T-helper 1 cell treated with Interleukin-12 subunit alpha and Interleukin-12 subunit beta and Interleukin-4 antibody, amounts not matched to agents 30 μg/mL and 1 μg/mL, for 36 hours (primary cell): ENCODE measurements around the gene PPP2R5B.

ENCODE experiments used
- H3K27ac Mint-ChIP-seq: one replicate; pipeline ENCODE4 v1.8.0; 2021; ENCODE audit warnings: mild to moderate bottlenecking, mixed read lengths
- H3K27me3 Mint-ChIP-seq: one replicate; pipeline ENCODE4 v1.8.0; 2021; ENCODE audit warnings: low read depth, mixed read lengths
- H3K36me3 Mint-ChIP-seq: one replicate; pipeline ENCODE4 v1.8.0; 2021; ENCODE audit warnings: low read depth, mixed read lengths
- H3K4me1 Mint-ChIP-seq: one replicate; pipeline ENCODE4 v1.8.0; 2021; ENCODE audit warnings: low read depth, mixed read lengths
- H3K4me3 Mint-ChIP-seq: one replicate; pipeline ENCODE4 v1.8.0; 2021; ENCODE audit warnings: mild to moderate bottlenecking, moderate library complexity, mixed read lengths
- H3K9me3 Mint-ChIP-seq: one replicate; pipeline ENCODE4 v1.8.0; 2021; ENCODE audit warnings: mixed read lengths

Gene PPP2R5B

GRCh38 chr11:64894812-64895452 lies 29.6 kb upstream of the PPP2R5B start:
- Mint-ChIP-seq H3K4me3 (no peak overlapping the region), H3K36me3 (peaks cover 8% of the 10 kb centered on the region), H3K4me1 (peaks cover 6% of the 10 kb centered on the region), H3K9me3 (no peaks in the 10 kb centered on the region), H3K27ac (no peak overlapping the region), H3K27me3 (no peaks in the 10 kb centered on the region)

- no peaks in the 10 kb centered on the region for H3K9me3 Mint-ChIP-seq
- no peaks in the 10 kb centered on the region for H3K27me3 Mint-ChIP-seq
- H3K4me1 Mint-ChIP-seq, result peaks cover 12% of the 10 kb centered on the region
- H3K36me3 Mint-ChIP-seq, result peaks cover 14% of the 10 kb centered on the region
- no peak overlapping the region for H3K4me3 Mint-ChIP-seq
- no peak overlapping the region for H3K27ac Mint-ChIP-seq
These were observed 28.0 kb upstream of the PPP2R5B start for GRCh38 chr11:64896448-64897022.

GRCh38 chr11:64897381-64898075 lies 27.0 kb upstream of the PPP2R5B start:
- no peaks in the 10 kb centered on the region for H3K27me3 Mint-ChIP-seq
- no peaks in the 10 kb centered on the region for H3K9me3 Mint-ChIP-seq
- H3K27ac Mint-ChIP-seq, result no peak overlapping the region
- no peak overlapping the region for H3K4me3 Mint-ChIP-seq
- H3K36me3 Mint-ChIP-seq, result peaks cover 18% of the 10 kb centered on the region
- peaks cover 16% of the 10 kb centered on the region for H3K4me1 Mint-ChIP-seq

- Mint-ChIP-seq H3K36me3 (peaks cover 18% of the 10 kb centered on the region), H3K9me3 (no peaks in the 10 kb centered on the region), H3K27me3 (no peaks in the 10 kb centered on the region)
These were observed 26.4 kb upstream of the PPP2R5B start for GRCh38 chr11:64898076-64898445.

GRCh38 chr11:64898541-64898940 lies 25.9 kb upstream of the PPP2R5B start:
- no peaks in the 10 kb centered on the region for H3K9me3 Mint-ChIP-seq
- H3K4me1 Mint-ChIP-seq, result peaks cover 16% of the 10 kb centered on the region
- peak overlapping the region; percentile 31 for H3K27ac Mint-ChIP-seq
- H3K4me3 Mint-ChIP-seq, result no peak overlapping the region
- H3K27me3 Mint-ChIP-seq, result no peaks in the 10 kb centered on the region
- peaks cover 18% of the 10 kb centered on the region for H3K36me3 Mint-ChIP-seq

More at GRCh38 chr11:64898076-64898445, 26.4 kb upstream of the PPP2R5B start:
- H3K4me3 Mint-ChIP-seq, result no peak overlapping the region
- H3K27ac Mint-ChIP-seq, result no peak overlapping the region
- peaks cover 16% of the 10 kb centered on the region for H3K4me1 Mint-ChIP-seq

GRCh38 chr11:64900263-64900678 lies 24.2 kb upstream of the PPP2R5B start:
- H3K27me3 Mint-ChIP-seq, result no peaks in the 10 kb centered on the region
- H3K36me3 Mint-ChIP-seq, result peaks cover 21% of the 10 kb centered on the region
- peak overlapping the region; percentile 59 for H3K4me3 Mint-ChIP-seq
- H3K9me3 Mint-ChIP-seq, result no peaks in the 10 kb centered on the region
- H3K27ac Mint-ChIP-seq, result peak overlapping the region; percentile 88
- peaks cover 12% of the 10 kb centered on the region for H3K4me1 Mint-ChIP-seq

- Mint-ChIP-seq H3K4me1 (peaks cover 12% of the 10 kb centered on the region), H3K27ac (no peak overlapping the region), H3K9me3 (no peaks in the 10 kb centered on the region), H3K4me3 (no peak overlapping the region), H3K36me3 (peaks cover 25% of the 10 kb centered on the region), H3K27me3 (no peaks in the 10 kb centered on the region)
These were observed 23.7 kb upstream of the PPP2R5B start for GRCh38 chr11:64900774-64901173.

- Mint-ChIP-seq H3K4me1 (peaks cover 12% of the 10 kb centered on the region), H3K27ac (peak overlapping the region; percentile 80), H3K27me3 (no peaks in the 10 kb centered on the region), H3K9me3 (no peaks in the 10 kb centered on the region), H3K4me3 (no peak overlapping the region), H3K36me3 (peaks cover 28% of the 10 kb centered on the region)
These were observed 22.2 kb upstream of the PPP2R5B start for GRCh38 chr11:64902102-64902900.

GRCh38 chr11:64903291-64903833 lies 21.1 kb upstream of the PPP2R5B start:
- Mint-ChIP-seq H3K36me3 (peaks cover 25% of the 10 kb centered on the region), H3K4me1 (peaks cover 12% of the 10 kb centered on the region), H3K27ac (no peak overlapping the region), H3K27me3 (no peaks in the 10 kb centered on the region), H3K4me3 (no peak overlapping the region), H3K9me3 (no peaks in the 10 kb centered on the region)

GRCh38 chr11:64905516-64906313 lies 18.8 kb upstream of the PPP2R5B start:
- Mint-ChIP-seq H3K4me1 (peaks cover 7% of the 10 kb centered on the region), H3K27me3 (no peaks in the 10 kb centered on the region), H3K36me3 (peaks cover 24% of the 10 kb centered on the region), H3K27ac (no peak overlapping the region), H3K9me3 (no peaks in the 10 kb centered on the region), H3K4me3 (no peak overlapping the region)

- no peak overlapping the region for H3K27ac Mint-ChIP-seq
- H3K9me3 Mint-ChIP-seq, result no peaks in the 10 kb centered on the region
- H3K27me3 Mint-ChIP-seq, result no peaks in the 10 kb centered on the region
- H3K4me3 Mint-ChIP-seq, result no peak overlapping the region
- H3K4me1 Mint-ChIP-seq, result peaks cover 7% of the 10 kb centered on the region
- H3K36me3 Mint-ChIP-seq, result peaks cover 29% of the 10 kb centered on the region
These were observed 18.2 kb upstream of the PPP2R5B start for GRCh38 chr11:64906314-64906635.

GRCh38 chr11:64908766-64909165 lies 15.7 kb upstream of the PPP2R5B start:
- no peak overlapping the region for H3K27ac Mint-ChIP-seq
- peaks cover 28% of the 10 kb centered on the region for H3K36me3 Mint-ChIP-seq
- H3K9me3 Mint-ChIP-seq, result no peaks in the 10 kb centered on the region

GRCh38 chr11:64909653-64910343 lies 14.7 kb upstream of the PPP2R5B start:
- no peaks in the 10 kb centered on the region for H3K27me3 Mint-ChIP-seq
- peaks cover 2% of the 10 kb centered on the region for H3K4me1 Mint-ChIP-seq
- H3K9me3 Mint-ChIP-seq, result no peaks in the 10 kb centered on the region
- no peak overlapping the region for H3K27ac Mint-ChIP-seq
- H3K36me3 Mint-ChIP-seq, result peaks cover 30% of the 10 kb centered on the region
- H3K4me3 Mint-ChIP-seq, result no peak overlapping the region

More at GRCh38 chr11:64908766-64909165, 15.7 kb upstream of the PPP2R5B start:
- H3K4me1 Mint-ChIP-seq, result no peaks in the 10 kb centered on the region
- no peak overlapping the region for H3K4me3 Mint-ChIP-seq
- H3K27me3 Mint-ChIP-seq, result no peaks in the 10 kb centered on the region
